HEK293 (cell line): Measurements from ENCODE around the gene ZNF430.
"Not testable (repeated sequence)": the region's sequence is repeated elsewhere in the genome, so short reads cannot be mapped to it uniquely, and the experiment has no call there.

ENCODE experiments used
- CTCF ChIA-PET: fragments of 350-600 bp; formaldehyde crosslinking; extraction: SDS; loops from one replicate; lab custom pipeline; 2021; ENCODE audit warnings: antibody characterized with exemption; lab: Yijun Ruan, JAX
- POLR2A ChIA-PET: fragments of 300-600 bp; formaldehyde crosslinking; extraction: SDS; loops from one replicate; lab custom pipeline; 2020; ENCODE audit warnings: antibody characterized with exemption, inconsistent platforms; lab: Yijun Ruan, JAX
- H3K27ac ChIP-seq: fragments of 200-500 bp; sonication (Bioruptor generic); 2 replicates; pipeline ENCODE4 v1.5.1; 2014; ENCODE audit warnings: low read depth, low read length, control low read depth, inconsistent platforms; ENCODE audit errors: extremely low read depth
- H3K36me3 ChIP-seq, 2 experiments: fragments of 200-500 bp in 1 of 2; sonication (Bioruptor generic) in 1 of 2; 1 replicate in 1 of 2; 2 replicates in 1 of 2; pipeline ENCODE4 v1.5.1; 2014 to 2017; ENCODE audit warnings: inconsistent platforms in 2 of 2, low read length in 2 of 2; ENCODE audit not compliant: control insufficient read depth in 2 of 2, insufficient read depth in 1 of 2
- H3K4me1 ChIP-seq: fragments of 200-500 bp; sonication (Bioruptor generic); 2 replicates; pipeline ENCODE4 v1.5.1; 2014; ENCODE audit warnings: mild to moderate bottlenecking, low read length, inconsistent platforms; ENCODE audit not compliant: control insufficient read depth, insufficient read depth
- H3K4me3 ChIP-seq: 2 replicates; pipeline ENCODE4 v1.5.1; 2011; ENCODE audit warnings: low read depth, mild to moderate bottlenecking, control low read depth, low read length, moderate library complexity
- H3K9me3 ChIP-seq: fragments of 200-500 bp; sonication (Bioruptor generic); 2 replicates; pipeline ENCODE4 v1.5.1; 2014; ENCODE audit warnings: low read depth, low read length, inconsistent platforms; ENCODE audit not compliant: control insufficient read depth, insufficient read depth
- SP2 ChIP-seq: fragments of 450-650 bp; formaldehyde crosslinking; IDR thresholded peaks from 2 replicates; pipeline ENCODE4 v1.5.1; 2016; ENCODE audit warnings: missing biosample characterization, missing genetic modification characterization
- SP3 ChIP-seq: fragments of 450-650 bp; formaldehyde crosslinking; IDR thresholded peaks from 2 replicates; pipeline ENCODE4 v1.5.1; 2016; ENCODE audit warnings: missing biosample characterization, missing genetic modification characterization
- ZBTB17 ChIP-seq: fragments of 450-650 bp; formaldehyde crosslinking; IDR thresholded peaks from 2 replicates; pipeline ENCODE4 v1.5.1; 2016; ENCODE audit warnings: missing biosample characterization, missing genetic modification characterization
- ZBTB20 ChIP-seq: fragments of 450-650 bp; formaldehyde crosslinking; IDR thresholded peaks from 2 replicates; pipeline ENCODE4 v1.5.1; 2016; ENCODE audit warnings: missing biosample characterization, missing genetic modification characterization
- ZIC2 ChIP-seq: fragments of 450-650 bp; formaldehyde crosslinking; IDR thresholded peaks from 2 replicates; pipeline ENCODE4 v1.5.1; 2016; ENCODE audit warnings: missing biosample characterization, missing genetic modification characterization
- ZNF16 ChIP-seq: fragments of 450-650 bp; formaldehyde crosslinking; IDR thresholded peaks from 2 replicates; pipeline ENCODE4 v1.5.1; 2016; ENCODE audit warnings: low read depth, missing biosample characterization, missing genetic modification characterization
- ZNF169 ChIP-seq: fragments of 450-650 bp; formaldehyde crosslinking; IDR thresholded peaks from 2 replicates; pipeline ENCODE4 v1.5.1; 2016; ENCODE audit warnings: missing biosample characterization, missing genetic modification characterization
- ZNF174 ChIP-seq: fragments of 450-650 bp; formaldehyde crosslinking; IDR thresholded peaks from 2 replicates; pipeline ENCODE4 v1.5.0; 2017; ENCODE audit warnings: missing biosample characterization, mild to moderate bottlenecking, missing genetic modification characterization
- ZNF248 ChIP-seq: fragments of 450-650 bp; formaldehyde crosslinking; IDR thresholded peaks from 2 replicates; pipeline ENCODE4 v1.5.1; 2017; ENCODE audit warnings: missing biosample characterization, missing genetic modification characterization
- ZNF335 ChIP-seq: fragments of 450-650 bp; formaldehyde crosslinking; conservative IDR thresholded peaks from 2 replicates; pipeline ENCODE4 v1.5.1; 2016; ENCODE audit warnings: missing biosample characterization, missing genetic modification characterization
- ZNF350 ChIP-seq: fragments of 450-650 bp; formaldehyde crosslinking; IDR thresholded peaks from 2 replicates; pipeline ENCODE4 v1.5.0; 2017; ENCODE audit warnings: missing biosample characterization, mild to moderate bottlenecking, missing genetic modification characterization
- ZNF366 ChIP-seq: fragments of 450-650 bp; formaldehyde crosslinking; conservative IDR thresholded peaks from 2 replicates; pipeline ENCODE4 v1.5.1; 2016; ENCODE audit warnings: missing biosample characterization, missing genetic modification characterization
- ZNF473 ChIP-seq: fragments of 450-650 bp; formaldehyde crosslinking; IDR thresholded peaks from 2 replicates; pipeline ENCODE4 v1.5.1; 2017; ENCODE audit warnings: missing biosample characterization, missing genetic modification characterization
- ZNF513 ChIP-seq: fragments of 450-650 bp; IDR thresholded peaks from 2 replicates; pipeline ENCODE4 v1.5.1; 2018; ENCODE audit warnings: missing biosample characterization, missing genetic modification characterization
- ZNF518A ChIP-seq: fragments of 450-650 bp; formaldehyde crosslinking; conservative IDR thresholded peaks from 2 replicates; pipeline ENCODE4 v1.5.1; 2016; ENCODE audit warnings: low read depth, missing biosample characterization, missing genetic modification characterization
- ZNF677 ChIP-seq: fragments of 450-650 bp; IDR thresholded peaks from 2 replicates; pipeline ENCODE4 v1.5.0; 2018; ENCODE audit warnings: missing biosample characterization, mild to moderate bottlenecking, missing genetic modification characterization, moderate library complexity
- ZNF692 ChIP-seq: fragments of 450-650 bp; formaldehyde crosslinking; IDR thresholded peaks from 2 replicates; pipeline ENCODE4 v1.5.1; 2016; ENCODE audit warnings: missing biosample characterization, missing genetic modification characterization
- ZNF704 ChIP-seq: fragments of 450-650 bp; formaldehyde crosslinking; IDR thresholded peaks from 2 replicates; pipeline ENCODE4 v1.5.1; 2016; ENCODE audit warnings: missing biosample characterization, missing genetic modification characterization
- ZNF76 ChIP-seq: fragments of 450-650 bp; formaldehyde crosslinking; IDR thresholded peaks from 2 replicates; pipeline ENCODE4; 2016; ENCODE audit warnings: low read depth, missing biosample characterization, missing genetic modification characterization, borderline replicate concordance
- ZNF768 ChIP-seq: fragments of 450-650 bp; formaldehyde crosslinking; IDR thresholded peaks from 2 replicates; pipeline ENCODE4 v1.5.1; 2018; ENCODE audit warnings: missing biosample characterization, mild to moderate bottlenecking, missing genetic modification characterization

ZNF430 gene

GRCh38 chr19:21020298-21021227 is at the start of gene ZNF430 (continued):
- TF ChIP-seq ZBTB20 (tag by site-specific recombination) (peak; percentile 47; the same call in 1 of the 2 replicates), SP2 (tag by site-specific recombination) (peak; percentile 93), ZNF169 (no peak), ZNF366 (tag by site-specific recombination) (peak; percentile 72), ZNF174 (tag by site-specific recombination) (no peak), ZNF248 (tag by site-specific recombination) (no peak), ZNF335 (tag by site-specific recombination) (peak; percentile 89), ZNF473 (tag by site-specific recombination) (no peak), ZNF704 (tag by site-specific recombination) (no peak), ZNF692 (tag by site-specific recombination) (peak; percentile 80), ZNF768 (tag by site-specific recombination) (peak; percentile 35; the same call in 1 of the 2 replicates), ZNF76 (tag by site-specific recombination) (peak; percentile 38; the same call in 1 of the 2 replicates), ZNF677 (tag by site-specific recombination) (no peak), ZNF16 (tag by site-specific recombination) (no peak), ZBTB17 (tag by site-specific recombination) (0 out of 2 replicates have a peak, but pooled peaks have one; percentile 10)

GRCh38 chr19:20992788-20993187 is 27.7 kb upstream of the ZNF430 start:
- H3K4me1 ChIP-seq, POLR2A ChIA-PET, H3K9me3 ChIP-seq, H3K27ac ChIP-seq, H3K4me3 ChIP-seq, CTCF ChIA-PET, H3K36me3 ChIP-seq: not testable (repeated sequence)

GRCh38 chr19:20999731-21000352 is 20.6 kb upstream of the ZNF430 start:
- Histone ChIP-seq H3K27ac (no peak overlapping the region), H3K9me3 (no peaks in the 10 kb centered on the region), H3K4me3 (peak overlapping the region; percentile 40), H3K4me1 (no peaks in the 10 kb centered on the region), H3K36me3 (no peaks in the 10 kb centered on the region)
- ChIA-PET CTCF (interaction anchor here (0.6 kb wide), 1 partner anchor 353 kb away, joined by 3 read pairs; no protein-coding TSS in a partner anchor), POLR2A (interaction anchor here (1.0 to 1.7 kb wide), 5 partner anchors 17 to 142 kb away, joined by 4 to 12 read pairs (median 6); partner anchors contain the start of genes ZNF430, ZNF431, ZNF714 and ZNF85)
- TF ChIP-seq ZNF513 (tag by site-specific recombination) (no peak), ZNF692 (tag by site-specific recombination) (0 out of 2 replicates have a peak, but pooled peaks have one; percentile 22), SP3 (0 out of 2 replicates have a peak, but pooled peaks have one; percentile 18), ZNF518A (peak; percentile 55), ZIC2 (tag by site-specific recombination) (peak; percentile 23; the same call in 1 of the 2 replicates), ZNF350 (tag by site-specific recombination) (0 out of 2 replicates have a peak, but pooled peaks have one; percentile 13)
